ENCODE measurements around the gene RRP9. TPM values are rescaled to one million over a fixed set of nuclear protein-coding genes. Genes with fewer than 3 reads are reported as not detected.
A peak's percentile ranks its signal among the peaks of the same experiment; 100 is the strongest.

Gene RRP9
- total RNA-seq, 1 donor from 2014 or later: 95.5 TPM

- peaks cover 10% of the 10 kb centered on the region for H3K36me3 Mint-ChIP-seq (ENCODE audit: low read depth)
Measured at GRCh38 chr3:51945031-51945840, 3.5 kb upstream of the RRP9 start.

DNA sequence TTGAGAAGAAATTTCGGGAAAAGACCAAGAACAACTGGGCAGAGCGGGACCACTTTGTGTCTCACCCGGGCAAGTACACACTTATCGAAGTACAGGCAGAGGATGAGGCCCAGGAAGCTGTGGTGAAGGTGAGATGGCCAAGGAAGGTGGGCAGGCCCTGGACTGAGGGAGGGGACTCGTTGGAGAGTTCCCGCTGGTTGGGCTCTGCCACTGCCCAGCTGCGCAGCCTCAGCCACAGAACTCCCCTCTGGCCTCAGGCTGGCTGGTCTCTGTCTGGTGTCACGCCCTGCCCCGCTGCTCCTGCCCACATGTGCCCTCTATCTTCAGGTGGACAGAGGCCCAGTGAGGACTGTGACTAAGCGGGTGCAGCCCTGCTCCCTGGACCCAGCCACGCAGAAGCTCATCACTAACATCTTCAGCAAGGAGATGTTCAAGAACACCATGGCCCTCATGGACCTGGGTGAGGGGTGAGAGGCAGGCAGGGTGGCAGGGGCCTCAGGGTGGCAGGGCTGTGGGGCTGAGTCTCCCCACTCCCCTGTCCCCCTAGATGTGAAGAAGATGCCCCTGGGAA, 2.8 kb upstream of the RRP9 start:
- Mint-ChIP-seq H3K4me3 (no peak overlapping the region), H3K27me3 (no peaks in the 10 kb centered on the region), H3K4me1 (peaks cover 15% of the 10 kb centered on the region), H3K36me3 (ENCODE audit: low read depth) (peaks cover 11% of the 10 kb centered on the region), H3K9me3 (no peaks in the 10 kb centered on the region), H3K27ac (no peak overlapping the region)
- intact Hi-C loops (cut with micrococcal nuclease): loop anchor here (5.0 kb wide), 2 partner anchors 407 to 442 kb away; partner anchors contain the start of genes DCAF1 and RAD54L2
- no peak for DNase-seq

More at GRCh38 chr3:51945031-51945840, 3.5 kb upstream of the RRP9 start:
- H3K27me3 Mint-ChIP-seq: no peaks in the 10 kb centered on the region
- peaks cover 14% of the 10 kb centered on the region for H3K4me1 Mint-ChIP-seq
- no peak overlapping the region for H3K4me3 Mint-ChIP-seq
- H3K27ac Mint-ChIP-seq: no peak overlapping the region
- intact Hi-C loops (cut with micrococcal nuclease): no loop called here
- DNase-seq: no peak
- H3K9me3 Mint-ChIP-seq: no peaks in the 10 kb centered on the region

DNA sequence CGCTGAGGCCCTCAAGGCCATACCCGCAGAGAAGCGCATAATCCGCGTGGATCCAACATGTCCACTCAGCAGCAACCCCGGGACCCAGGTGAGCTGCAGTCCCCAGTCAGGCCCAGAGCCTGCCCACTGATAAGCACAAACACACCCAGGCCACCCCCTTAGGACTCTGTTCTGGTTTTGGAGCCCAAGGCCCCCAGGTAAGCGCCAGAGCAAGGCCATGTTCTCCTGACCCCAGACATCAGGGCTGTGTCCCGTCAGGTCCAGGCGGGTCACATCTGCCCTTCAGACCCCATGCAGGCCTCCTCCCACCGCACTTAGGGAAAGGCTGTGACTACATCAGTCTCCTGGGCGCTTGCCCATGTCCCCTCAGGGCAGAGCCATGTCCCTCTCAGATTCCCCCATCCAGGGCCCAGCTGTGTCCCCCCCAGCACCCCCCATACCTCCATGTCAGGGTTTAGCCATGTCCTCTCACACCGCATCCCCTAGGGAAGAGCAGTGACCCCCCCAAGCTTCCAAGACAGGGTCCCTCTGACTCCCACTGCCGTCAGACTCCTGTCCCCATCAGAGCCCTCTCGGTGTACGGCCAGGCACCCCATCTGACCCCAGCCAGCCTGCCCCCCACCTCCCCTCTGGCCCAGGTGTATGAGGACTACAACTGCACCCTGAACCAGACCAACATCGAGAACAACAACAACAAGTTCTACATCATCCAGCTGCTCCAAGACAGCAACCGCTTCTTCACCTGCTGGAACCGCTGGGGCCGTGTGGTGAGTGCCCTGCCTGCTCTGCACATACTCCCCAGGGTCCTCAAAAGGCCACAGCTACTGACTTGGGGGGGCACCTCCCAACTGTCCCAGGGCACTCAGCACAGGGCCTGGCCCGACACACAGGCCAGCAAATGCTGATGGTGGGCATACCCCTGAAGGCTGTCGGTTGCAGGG, 2.0 kb upstream of the RRP9 start:
- Mint-ChIP-seq H3K36me3 (ENCODE audit: low read depth) (peaks cover 16% of the 10 kb centered on the region), H3K4me3 (no peak overlapping the region), H3K27ac (no peak overlapping the region), H3K4me1 (peaks cover 21% of the 10 kb centered on the region), H3K9me3 (no peaks in the 10 kb centered on the region), H3K27me3 (no peaks in the 10 kb centered on the region)
- intact Hi-C loops (cut with micrococcal nuclease): loop anchor here (2.0 to 5.0 kb wide), 3 partner anchors 179 to 441 kb away; partner anchors contain the start of genes DCAF1 and RAD54L2
- no peak for DNase-seq

- peak overlapping the region; percentile 85 for H3K4me3 Mint-ChIP-seq
- no peaks in the 10 kb centered on the region for H3K27me3 Mint-ChIP-seq
- H3K36me3 Mint-ChIP-seq (ENCODE audit: low read depth): peaks cover 18% of the 10 kb centered on the region
- H3K27ac Mint-ChIP-seq: peak overlapping the region; percentile 91
- H3K9me3 Mint-ChIP-seq: no peaks in the 10 kb centered on the region
- H3K4me1 Mint-ChIP-seq: peaks cover 24% of the 10 kb centered on the region
- intact Hi-C loops (cut with micrococcal nuclease): loop anchor here (1.0 to 5.0 kb wide), 11 partner anchors 25 to 441 kb away; partner anchors contain the start of genes ABHD14B, ACY1, DCAF1 and POC1A
- peak; percentile 89 for DNase-seq
Measured at GRCh38 chr3:51942603-51943450, 1.1 kb upstream of the RRP9 start.

GRCh38 chr3:51941463-51941797, 274 bp downstream of the RRP9 start:
- intact Hi-C loops (cut with micrococcal nuclease): loop anchor here (5.0 kb wide), 2 partner anchors 404 to 439 kb away; partner anchors contain the start of genes DCAF1 and RAD54L2
- peak overlapping the region; percentile 85 for H3K4me3 Mint-ChIP-seq
- peaks cover 26% of the 10 kb centered on the region for H3K4me1 Mint-ChIP-seq
- H3K9me3 Mint-ChIP-seq: no peaks in the 10 kb centered on the region
- peaks cover 30% of the 10 kb centered on the region for H3K36me3 Mint-ChIP-seq (ENCODE audit: low read depth)
- peak overlapping the region; percentile 53 for H3K27ac Mint-ChIP-seq
- no peaks in the 10 kb centered on the region for H3K27me3 Mint-ChIP-seq
- no peak for DNase-seq

DNA sequence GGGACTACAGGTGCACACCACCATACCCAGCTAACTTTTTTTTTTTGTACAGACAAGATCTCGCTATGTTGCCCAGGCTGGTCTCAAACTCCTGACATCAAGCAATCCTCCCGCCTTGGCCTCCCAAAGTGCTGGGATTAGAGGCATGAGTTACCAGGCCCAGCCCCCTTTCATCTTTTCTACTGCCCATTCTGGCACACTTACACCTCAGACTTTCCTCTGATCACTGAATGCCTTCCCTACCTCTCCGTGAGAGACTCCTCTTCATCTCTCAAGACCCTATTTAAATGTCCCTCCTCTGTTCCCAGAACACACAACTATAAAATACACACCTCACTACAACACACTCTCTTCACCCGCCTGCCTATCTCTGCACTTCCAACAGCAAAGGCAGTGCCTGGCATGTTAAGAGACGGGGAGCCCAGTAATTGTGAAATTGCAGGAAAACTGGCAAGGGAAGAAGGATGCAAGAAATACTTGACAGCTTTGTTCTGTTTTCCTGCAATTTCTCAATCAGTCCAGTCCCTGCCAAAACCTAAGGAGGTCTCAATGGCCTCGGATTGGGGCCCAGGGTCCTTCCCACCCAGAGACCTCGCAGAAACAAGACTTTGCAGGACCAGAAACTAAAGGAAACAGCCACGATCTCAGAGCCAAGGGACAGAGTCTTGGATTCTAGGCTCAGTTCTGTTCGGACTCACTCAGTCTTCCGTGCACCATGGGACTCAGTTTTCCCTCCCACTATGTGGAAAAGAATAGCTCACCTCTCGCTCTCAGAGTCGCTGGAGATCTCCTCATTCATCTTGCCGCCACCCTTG, 849 bp downstream of the RRP9 start:
- Mint-ChIP-seq H3K4me1 (peaks cover 26% of the 10 kb centered on the region), H3K27me3 (no peaks in the 10 kb centered on the region), H3K36me3 (ENCODE audit: low read depth) (peaks cover 34% of the 10 kb centered on the region), H3K27ac (peak overlapping the region; percentile 53), H3K9me3 (no peaks in the 10 kb centered on the region), H3K4me3 (peak overlapping the region; percentile 85)
- DNase-seq: no peak
- intact Hi-C loops (cut with micrococcal nuclease): loop anchor here (5.0 kb wide), 2 partner anchors 404 to 439 kb away; partner anchors contain the start of genes DCAF1 and RAD54L2

DNA sequence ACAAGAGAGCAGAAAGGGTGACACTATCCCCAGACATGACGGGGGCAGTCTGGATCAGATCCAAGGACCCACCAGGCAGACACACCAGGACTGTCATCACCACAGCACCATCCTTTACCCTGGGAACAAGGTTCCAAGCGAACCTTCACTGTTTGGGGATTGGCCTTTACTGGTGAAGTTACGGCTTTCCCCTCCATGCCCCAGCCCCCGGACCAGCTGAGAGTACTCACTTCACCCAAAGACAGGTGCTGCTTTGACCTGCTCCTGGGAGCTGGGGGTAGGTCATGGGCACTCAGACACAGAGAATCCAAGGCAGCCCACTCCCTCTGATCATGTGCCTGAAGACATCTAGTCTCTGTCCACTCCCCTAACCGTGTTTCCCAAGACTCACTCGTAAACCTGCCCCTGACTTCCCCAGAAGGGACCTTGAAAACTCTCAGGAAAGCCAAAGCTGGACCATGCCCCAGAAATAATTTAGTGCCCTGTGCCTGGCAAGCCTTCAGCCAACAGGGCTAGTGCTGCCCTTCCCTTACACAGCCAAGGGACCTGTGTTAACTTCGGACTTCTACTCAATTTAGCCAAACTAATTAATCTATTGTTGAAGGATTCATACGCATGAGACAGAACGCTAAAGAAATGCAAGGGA, 2.8 kb downstream of the RRP9 start:
- Mint-ChIP-seq H3K27me3 (no peaks in the 10 kb centered on the region), H3K9me3 (no peaks in the 10 kb centered on the region), H3K27ac (peak overlapping the region; percentile 1), H3K36me3 (ENCODE audit: low read depth) (peaks cover 46% of the 10 kb centered on the region), H3K4me3 (peak overlapping the region; percentile 51), H3K4me1 (peaks cover 26% of the 10 kb centered on the region)
- peak; percentile 56 for DNase-seq
- intact Hi-C loops (cut with micrococcal nuclease): no loop called here

- Mint-ChIP-seq H3K27me3 (no peaks in the 10 kb centered on the region), H3K9me3 (no peaks in the 10 kb centered on the region), H3K4me1 (peaks cover 22% of the 10 kb centered on the region), H3K36me3 (ENCODE audit: low read depth) (peaks cover 54% of the 10 kb centered on the region), H3K4me3 (no peak overlapping the region), H3K27ac (no peak overlapping the region)
- no peak for DNase-seq
- intact Hi-C loops (cut with micrococcal nuclease): no loop called here
Measured at GRCh38 chr3:51937611-51938450, 3.9 kb downstream of the RRP9 start.

GRCh38 chr3:51937014-51937413, 4.7 kb downstream of the RRP9 start:
- DNase-seq: no peak
- intact Hi-C loops (cut with micrococcal nuclease): no loop called here
- no peak overlapping the region for H3K27ac Mint-ChIP-seq

DNA sequence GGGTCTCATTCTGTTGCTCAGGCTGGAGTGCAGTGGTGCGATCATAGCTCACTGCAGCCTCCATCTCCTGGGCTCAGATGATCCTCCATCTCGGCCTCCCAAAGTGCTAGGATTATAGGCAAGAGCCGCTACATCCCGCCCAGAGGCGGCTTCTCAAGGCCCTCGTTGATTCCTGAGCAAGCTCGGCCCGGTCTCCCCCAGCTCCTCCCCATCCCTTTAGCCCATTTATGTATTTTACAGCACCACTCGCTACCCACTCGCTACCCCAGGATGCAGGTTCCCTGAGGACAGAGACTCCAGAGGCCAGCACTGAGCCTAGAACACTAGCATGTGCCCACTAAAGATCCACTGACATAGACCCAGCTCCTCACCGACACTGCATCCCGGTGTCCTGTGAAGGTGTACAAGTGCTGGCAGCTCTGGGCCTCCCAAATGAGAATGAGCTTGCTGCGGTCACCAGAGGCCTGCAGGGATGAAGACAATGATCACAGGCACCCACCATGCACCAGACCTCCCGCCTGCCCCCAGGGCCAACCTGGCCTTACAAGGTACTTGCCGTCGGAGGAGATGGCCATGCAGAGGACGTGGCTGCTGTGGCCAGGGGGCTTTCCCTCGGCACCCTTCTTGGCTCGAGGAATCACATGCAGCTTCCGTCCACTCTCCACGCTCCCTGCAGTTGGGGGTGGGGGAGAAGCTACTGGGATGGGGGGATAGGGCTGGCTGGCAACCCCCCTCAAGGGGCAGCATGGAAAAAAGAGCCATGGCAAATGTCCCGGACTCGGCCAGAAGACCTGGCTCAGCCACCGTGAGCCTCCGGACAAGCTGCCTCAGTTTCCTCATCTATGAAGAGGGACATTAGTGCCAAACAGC, 5.6 kb downstream of the RRP9 start:
- H3K36me3 Mint-ChIP-seq (ENCODE audit: low read depth): peaks cover 57% of the 10 kb centered on the region
- DNase-seq: no peak
- no peak overlapping the region for H3K4me3 Mint-ChIP-seq
- no peak overlapping the region for H3K27ac Mint-ChIP-seq
- no peaks in the 10 kb centered on the region for H3K27me3 Mint-ChIP-seq
- intact Hi-C loops (cut with micrococcal nuclease): no loop called here
- H3K9me3 Mint-ChIP-seq: no peaks in the 10 kb centered on the region
- H3K4me1 Mint-ChIP-seq: peaks cover 21% of the 10 kb centered on the region

More at GRCh38 chr3:51937014-51937413, 4.7 kb downstream of the RRP9 start:
- Mint-ChIP-seq H3K4me3 (no peak overlapping the region), H3K27me3 (no peaks in the 10 kb centered on the region), H3K4me1 (peaks cover 22% of the 10 kb centered on the region), H3K9me3 (no peaks in the 10 kb centered on the region), H3K36me3 (ENCODE audit: low read depth) (peaks cover 55% of the 10 kb centered on the region)
